H1 (cell line): Measurements from ENCODE around the gene PFDN4. TPM values are rescaled to one million over a fixed set of nuclear protein-coding genes. Genes with fewer than 3 reads are reported as not detected.

Experiments
- CTCF ChIA-PET: fragments of 300-600 bp; sonication (Branson Sonifier 250); formaldehyde crosslinking; loops from one replicate; lab custom pipeline; 2021; ENCODE audit not compliant: partially characterized antibody; lab: Charles Lee
- POLR2A ChIA-PET: fragments of 300-600 bp; sonication (Branson Sonifier 250); formaldehyde crosslinking; loops from one replicate; lab custom pipeline; 2021; ENCODE audit warnings: inconsistent platforms; ENCODE audit not compliant: partially characterized antibody; lab: Charles Lee
- DNase-seq, 2 experiments: peaks; one replicate each; pipeline versions ENCODE4 v3.0.0 to v3.0.0-alpha.2; 2010 to 2022; ENCODE audit warnings: low spot score in 2 of 2, low read depth in 1 of 2, mixed read lengths in 1 of 2
- FAIRE-seq: peaks from 2 replicates; lab custom pipeline; 2011; peaks lifted over from hg19 to GRCh38; lab: Jason Lieb, UNC
- H2AFZ ChIP-seq: 2 replicates; pipeline ENCODE4 v1.8.1; 2012; ENCODE audit warnings: low read length, inconsistent platforms
- H2AK5ac ChIP-seq: 2 replicates; pipeline ENCODE4 v1.6.1; 2013; ENCODE audit warnings: low read depth, low read length
- H2BK120ac ChIP-seq: replicated peaks from 2 replicates; pipeline ENCODE3; 2013; ENCODE audit warnings: low read depth, low read length, inconsistent platforms
- H2BK12ac ChIP-seq: 2 replicates; pipeline ENCODE4 v1.6.1; 2013; ENCODE audit warnings: low read depth, low read length
- H2BK15ac ChIP-seq: 2 replicates; pipeline ENCODE4 v1.6.1; 2013; ENCODE audit warnings: low read length
- H2BK20ac ChIP-seq: 2 replicates; pipeline ENCODE4 v1.6.1; 2013; ENCODE audit warnings: low read length
- H2BK5ac ChIP-seq: 2 replicates; pipeline ENCODE4 v1.6.1; 2013; ENCODE audit warnings: low read depth, low read length
- H3K14ac ChIP-seq: 2 replicates; pipeline ENCODE4 v1.6.1; 2013; ENCODE audit warnings: inconsistent platforms; ENCODE audit not compliant: insufficient read length
- H3K18ac ChIP-seq: 2 replicates; pipeline ENCODE4 v1.6.1; 2013; ENCODE audit warnings: low read length; ENCODE audit errors: extremely low read depth
- H3K23ac ChIP-seq: 2 replicates; pipeline ENCODE4 v1.6.1; 2013; ENCODE audit warnings: inconsistent platforms; ENCODE audit not compliant: insufficient read length
- H3K23me2 ChIP-seq: 2 replicates; pipeline ENCODE4 v1.6.1; 2013; ENCODE audit warnings: low read depth, low read length
- H3K27ac ChIP-seq: 2 replicates; pipeline ENCODE4 v1.6.1; 2011; ENCODE audit warnings: low read depth, low read length, inconsistent platforms
- H3K27me3 ChIP-seq, 4 experiments: replicated peaks in 1 of 4; 1 replicate in 1 of 4; 2 replicates in 3 of 4; pipeline versions ENCODE4 v1.6.1 to v1.8.1; 2011 to 2013; ENCODE audit warnings: low read length in 3 of 4, mild to moderate bottlenecking in 3 of 4, inconsistent platforms in 2 of 4, mixed read lengths in 2 of 4, moderate library complexity in 1 of 4; ENCODE audit not compliant: control insufficient read depth in 3 of 4, insufficient read depth in 3 of 4; ENCODE audit errors: extremely low read depth in 1 of 4
- H3K36me3 ChIP-seq, 4 experiments: 2 replicates each; pipeline versions ENCODE4 v1.6.1 to v1.8.1; 2011 to 2013; ENCODE audit warnings: mild to moderate bottlenecking in 4 of 4, low read length in 3 of 4, moderate library complexity in 2 of 4, control low read depth in 1 of 4, inconsistent platforms in 1 of 4; ENCODE audit not compliant: insufficient read depth in 4 of 4, control insufficient read depth in 2 of 4
- H3K4ac ChIP-seq: replicated peaks from 2 replicates; pipeline ENCODE3; 2013; ENCODE audit warnings: low read length, low read depth, mixed read lengths, inconsistent platforms; ENCODE audit not compliant: insufficient read length
- H3K4me1 ChIP-seq, 4 experiments: replicated peaks in 1 of 4; 1 replicate in 1 of 4; 2 replicates in 3 of 4; pipeline versions ENCODE4 v1.6.1 to v1.8.1; 2011 to 2013; ENCODE audit warnings: low read length in 3 of 4, inconsistent platforms in 2 of 4, mixed read lengths in 1 of 4; ENCODE audit not compliant: insufficient read depth in 4 of 4, control insufficient read depth in 3 of 4
- H3K4me2 ChIP-seq, 2 experiments: 2 replicates each; pipeline versions ENCODE4 v1.6.1 to v1.8.1; 2011 to 2013; ENCODE audit warnings: low read depth in 2 of 2, low read length in 2 of 2, control low read depth in 1 of 2, inconsistent platforms in 1 of 2, mild to moderate bottlenecking in 1 of 2; ENCODE audit not compliant: insufficient read depth in 1 of 2
- H3K4me3 ChIP-seq, 4 experiments: fragments of 200-600, 300-600 bp in 1 of 4; sonication (generic), shearing (Covaris generic), sonication (Bioruptor Twin) in 1 of 4; 2 replicates each; pipeline versions ENCODE4 v1.5.1 to v1.8.1; 2011 to 2016; ENCODE audit warnings: low read length in 4 of 4, low read depth in 3 of 4, control low read depth in 2 of 4, inconsistent platforms in 2 of 4, mild to moderate bottlenecking in 2 of 4, mixed read lengths in 1 of 4, moderate library complexity in 1 of 4; ENCODE audit not compliant: insufficient read depth in 2 of 4; ENCODE audit errors: extremely low read depth in 1 of 4
- H3K56ac ChIP-seq: replicated peaks from 2 replicates; pipeline ENCODE3; 2013; ENCODE audit warnings: low read depth, mild to moderate bottlenecking, mixed read lengths, low read length, inconsistent platforms; ENCODE audit not compliant: insufficient read length
- H3K79me1 ChIP-seq: 2 replicates; pipeline ENCODE4 v1.6.1; 2013; ENCODE audit warnings: low read depth, low read length, control low read depth
- H3K79me2 ChIP-seq, 2 experiments: 2 replicates each; pipeline versions ENCODE4 v1.6.1 to v1.8.1; 2012 to 2013; ENCODE audit warnings: low read length in 2 of 2, mild to moderate bottlenecking in 2 of 2, inconsistent platforms in 1 of 2; ENCODE audit not compliant: insufficient read depth in 2 of 2, control insufficient read depth in 1 of 2
- H3K9ac ChIP-seq, 4 experiments: replicated peaks in 1 of 4; 1 replicate in 1 of 4; 2 replicates in 3 of 4; pipeline versions ENCODE4 v1.6.1 to v1.8.1; 2011 to 2013; ENCODE audit warnings: low read depth in 3 of 4, low read length in 3 of 4, control low read depth in 2 of 4, mild to moderate bottlenecking in 2 of 4, moderate library complexity in 2 of 4, inconsistent platforms in 1 of 4; ENCODE audit errors: extremely low read depth in 1 of 4
- H3K9me3 ChIP-seq, 2 experiments: 2 replicates each; pipeline versions ENCODE4 v1.6.1 to v1.8.1; 2012 to 2013; ENCODE audit warnings: mild to moderate bottlenecking in 2 of 2, moderate library complexity in 2 of 2, control low read depth in 1 of 2, inconsistent platforms in 1 of 2, low read depth in 1 of 2, low read length in 1 of 2, mixed read lengths in 1 of 2; ENCODE audit not compliant: insufficient read depth in 2 of 2
- H4K20me1 ChIP-seq, 2 experiments: replicated peaks in 1 of 2; 2 replicates each; pipeline versions ENCODE3 to v1.8.1; 2011 to 2013; ENCODE audit warnings: inconsistent platforms in 2 of 2, low read length in 2 of 2, mild to moderate bottlenecking in 1 of 2; ENCODE audit not compliant: insufficient read depth in 2 of 2, control insufficient read depth in 1 of 2
- H4K5ac ChIP-seq: 2 replicates; pipeline ENCODE4 v1.6.1; 2013; ENCODE audit warnings: low read length, low read depth, mixed read lengths, inconsistent platforms; ENCODE audit not compliant: insufficient read length
- H4K8ac ChIP-seq: 2 replicates; pipeline ENCODE4 v1.8.0; 2013; ENCODE audit warnings: mild to moderate bottlenecking, moderate library complexity, low read length, inconsistent platforms; ENCODE audit not compliant: insufficient read depth; ENCODE audit errors: extremely low read depth
- H4K91ac ChIP-seq: replicated peaks from 2 replicates; pipeline ENCODE3; 2013; ENCODE audit warnings: low read length, mixed read lengths, inconsistent platforms; ENCODE audit not compliant: insufficient read length
- ATF3 ChIP-seq: IDR thresholded peaks from 2 replicates; pipeline ENCODE4 v1.6.1; 2011; ENCODE audit warnings: low read depth, mild to moderate bottlenecking, low read length; ENCODE audit not compliant: insufficient read depth
- GTF2F1 ChIP-seq: IDR thresholded peaks from 2 replicates; pipeline ENCODE4 v1.6.1; 2012; ENCODE audit warnings: low read depth, low read length, improper control_type of control experiment, borderline replicate concordance
- JUN ChIP-seq: IDR thresholded peaks from 2 replicates; pipeline ENCODE4 v1.6.1; 2011; ENCODE audit warnings: low read depth, mild to moderate bottlenecking, improper control_type of control experiment, low read length
- SIX5 ChIP-seq: IDR thresholded peaks from 2 replicates; pipeline ENCODE4 v1.6.1; 2011; ENCODE audit warnings: mild to moderate bottlenecking, low read depth, low read length
- TAF1 ChIP-seq: IDR thresholded peaks from 2 replicates; pipeline ENCODE4 v1.6.1; 2011; ENCODE audit warnings: mild to moderate bottlenecking, low read depth, low read length
- TAF7 ChIP-seq: optimal IDR thresholded peaks from 2 replicates; pipeline ENCODE3; 2011; ENCODE audit warnings: low read depth, mild to moderate bottlenecking, inconsistent platforms, low read length, moderate library complexity, borderline replicate concordance
- WGBS, 2 experiments: shearing (Covaris generic) in 1 of 2; methylation state at CpG; one replicate each; pipeline versions ENCODE4 v1.1.6 to v1.1.7; 2013 to 2015; ENCODE audit warnings: low lambda C conversion rate in 2 of 2, mixed read lengths in 2 of 2, inconsistent platforms in 1 of 2, low coverage in 1 of 2, missing lambda C conversion rate in 1 of 2; ENCODE audit not compliant: insufficient replicate concordance in 2 of 2, insufficient coverage in 1 of 2, insufficient read length in 1 of 2; ENCODE audit errors: extremely low coverage in 1 of 2, missing lambda C conversion rate in 1 of 2; 5-methylcytosine and 5-hydroxymethylcytosine counted together
- polyA plus RNA-seq, 7 experiments: library from polyadenylated mRNA; depleted of rRNA in 3 of 7; stranded (reverse) in 5 of 7; unstranded in 2 of 7; fragments of >200 nt in 5 of 7; fragments of 200-250 nt in 2 of 7; gene quantifications; 1 replicate in 5 of 7; 2 replicates in 1 of 7; 4 replicates in 1 of 7; pipeline versions ENCODE4 v1.2.1 to v1.2.3, GENCODE V29; 2011 to 2013; ENCODE audit warnings: missing spikeins in 2 of 7, mixed read lengths in 2 of 7
- total RNA-seq: library from RNA; stranded (reverse); fragmentation: NEBNext Ultra II Directional; extraction: Animal tissue kit (Norgen Biotek cat#: 25700); gene quantifications from 2 replicates; pipeline ENCODE4 v1.2.1, GENCODE V29; 2021

PFDN4 gene
- total and polyA plus RNA-seq, 2 of the 8 experiments (the other 6 are each of a cell fraction or from before 2014, with no cell fraction given), result 41.9 to 96.8 TPM

GRCh38 chr20:54221996-54222890, 14.4 kb downstream of the PFDN4 start:
- Histone ChIP-seq H3K23me2 (no peaks in the 10 kb centered on the region; the same call in 1 of the 2 replicates), H2AK5ac (no peak overlapping the region), H2AFZ (no peak overlapping the region), H4K5ac (no peak overlapping the region), H4K8ac (no peak overlapping the region), H4K91ac (no peak overlapping the region), H3K9me3 (no peaks in the 10 kb centered on the region), H2BK20ac (0 out of 2 replicates have a peak overlapping the region, but pooled peaks have one; percentile 38), H3K14ac (no peak overlapping the region), H3K4me2 (no peak overlapping the region), H2BK120ac (no peak overlapping the region), H3K27ac (no peak overlapping the region), H3K4ac (no peak overlapping the region), H3K79me1 (no peaks in the 10 kb centered on the region), H3K23ac (no peak overlapping the region), H3K9ac (no peak overlapping the region), H2BK5ac (peak overlapping the region; percentile 21; the same call in 1 of the 2 replicates), H3K18ac (0 out of 2 replicates have a peak overlapping the region, but pooled peaks have one; percentile 39), H2BK12ac (no peak overlapping the region), H3K36me3 (peaks cover 0 to 22% (median 3%) of the 10 kb centered on the region in 4 experiments; a peak in 5 of 8 replicates), H3K27me3 (no peaks in the 10 kb centered on the region), H4K20me1 (no peaks in the 10 kb centered on the region), H3K79me2 (no peaks in the 10 kb centered on the region), H3K4me3 (no peak overlapping the region), H3K56ac (no peak overlapping the region), H3K4me1 (peaks cover 0 to 12% (median 11%) of the 10 kb centered on the region in 4 experiments; a peak in 5 of 7 replicates)
- CTCF ChIA-PET, result interaction anchor here (0.6 to 3.1 kb wide), 12 partner anchors 8 to 1006 kb away, joined by 3 to 14 read pairs (median 4); no protein-coding TSS in a partner anchor
- DNase-seq, result no peak
- FAIRE-seq, result no peak
- POLR2A ChIA-PET, result interaction anchor here (0.6 to 1.2 kb wide), 5 partner anchors 8 to 298 kb away, joined by 3 to 5 read pairs (median 4); partner anchors contain the start of gene PFDN4
- WGBS, 2 experiments, result 73% methylated on average over 17 of the region's 17 CpGs; no CpG with 5 or more reads in 1 of the 2 experiments
- TF ChIP-seq GTF2F1 (no peak), TAF1 (no peak), SIX5 (no peak), JUN (no peak), TAF7 (no peak), ATF3 (no peak)
- TF ChIP-seq, all 59 proteins: peak for 0
- H2BK15ac ChIP-seq, result no peak overlapping the region
